Activated naive CD8-positive, alpha-beta T cell treated with anti-CD3 and anti-CD28 coated beads for 36 hours (primary cell): ENCODE measurements around the gene WNT2B. TPM values are rescaled to one million over a fixed set of nuclear protein-coding genes. Genes with fewer than 3 reads are reported as not detected.

ENCODE experiments used
- DNase-seq: peaks from one replicate; pipeline ENCODE4 v3.0.0; 2021
- H3K27ac Mint-ChIP-seq: one replicate; pipeline ENCODE4 v1.8.0; 2022; ENCODE audit warnings: mild to moderate bottlenecking, moderate library complexity, mixed read lengths
- H3K27me3 Mint-ChIP-seq: one replicate; pipeline ENCODE4 v1.8.0; 2022; ENCODE audit warnings: mild to moderate bottlenecking, mixed read lengths
- H3K36me3 Mint-ChIP-seq: one replicate; pipeline ENCODE4 v1.8.0; 2021; ENCODE audit warnings: mild to moderate bottlenecking, mixed read lengths
- H3K4me1 Mint-ChIP-seq: one replicate; pipeline ENCODE4 v1.8.0; 2021; ENCODE audit warnings: mixed read lengths
- H3K4me3 Mint-ChIP-seq: one replicate; pipeline ENCODE4 v1.8.0; 2022; ENCODE audit warnings: mild to moderate bottlenecking, moderate library complexity, mixed read lengths
- H3K9me3 Mint-ChIP-seq: one replicate; pipeline ENCODE4 v1.8.0; 2022; ENCODE audit warnings: mixed read lengths
- total RNA-seq, 2 experiments: library from RNA; stranded (reverse); gene quantifications; one replicate each; pipeline ENCODE4 v1.2.3, GENCODE V29; 2021

WNT2B gene
- total RNA-seq, 2 experiments from 2014 or later, result not detected

- Mint-ChIP-seq H3K4me3 (no peak overlapping the region), H3K27ac (no peak overlapping the region), H3K4me1 (no peaks in the 10 kb centered on the region), H3K36me3 (no peaks in the 10 kb centered on the region), H3K9me3 (no peaks in the 10 kb centered on the region), H3K27me3 (no peaks in the 10 kb centered on the region)
- DNase-seq, result no peak
These were observed 19.3 kb downstream of the WNT2B start for GRCh38 chr1:112528076-112528475.

- H3K36me3 Mint-ChIP-seq, result no peaks in the 10 kb centered on the region
- H3K4me3 Mint-ChIP-seq, result no peak overlapping the region
- H3K4me1 Mint-ChIP-seq, result no peaks in the 10 kb centered on the region
- H3K27ac Mint-ChIP-seq, result no peak overlapping the region
- H3K27me3 Mint-ChIP-seq, result no peaks in the 10 kb centered on the region
- no peaks in the 10 kb centered on the region for H3K9me3 Mint-ChIP-seq
- DNase-seq, result no peak
These were observed 20.5 kb downstream of the WNT2B start for GRCh38 chr1:112529301-112529700.

GRCh38 chr1:112530832-112531231, 22.1 kb downstream of the WNT2B start:
- Mint-ChIP-seq H3K27ac (no peak overlapping the region), H3K4me3 (no peak overlapping the region), H3K36me3 (no peaks in the 10 kb centered on the region), H3K27me3 (no peaks in the 10 kb centered on the region), H3K4me1 (no peaks in the 10 kb centered on the region), H3K9me3 (no peaks in the 10 kb centered on the region)
- DNase-seq, result no peak

GRCh38 chr1:112532064-112532463, 23.3 kb downstream of the WNT2B start:
- Mint-ChIP-seq H3K27me3 (no peaks in the 10 kb centered on the region), H3K36me3 (no peaks in the 10 kb centered on the region), H3K9me3 (no peaks in the 10 kb centered on the region), H3K4me3 (no peak overlapping the region), H3K27ac (no peak overlapping the region), H3K4me1 (no peaks in the 10 kb centered on the region)
- DNase-seq, result no peak

GRCh38 chr1:112533029-112533428, 24.3 kb downstream of the WNT2B start:
- Mint-ChIP-seq H3K36me3 (no peaks in the 10 kb centered on the region), H3K27me3 (no peaks in the 10 kb centered on the region), H3K4me3 (no peak overlapping the region)

GRCh38 chr1:112536561-112536960, 27.8 kb downstream of the WNT2B start:
- Mint-ChIP-seq H3K9me3 (no peaks in the 10 kb centered on the region), H3K36me3 (no peaks in the 10 kb centered on the region), H3K27me3 (no peaks in the 10 kb centered on the region), H3K27ac (no peak overlapping the region), H3K4me3 (no peak overlapping the region), H3K4me1 (no peaks in the 10 kb centered on the region)
- no peak for DNase-seq

More at GRCh38 chr1:112533029-112533428, 24.3 kb downstream of the WNT2B start:
- DNase-seq, result no peak
- no peaks in the 10 kb centered on the region for H3K4me1 Mint-ChIP-seq
- H3K9me3 Mint-ChIP-seq, result no peaks in the 10 kb centered on the region
- no peak overlapping the region for H3K27ac Mint-ChIP-seq

GRCh38 chr1:112537456-112537855, 28.7 kb downstream of the WNT2B start:
- DNase-seq, result no peak
- Mint-ChIP-seq H3K9me3 (no peaks in the 10 kb centered on the region), H3K27me3 (no peaks in the 10 kb centered on the region), H3K36me3 (no peaks in the 10 kb centered on the region), H3K27ac (no peak overlapping the region), H3K4me3 (no peak overlapping the region), H3K4me1 (no peaks in the 10 kb centered on the region)

- Mint-ChIP-seq H3K27me3 (no peaks in the 10 kb centered on the region), H3K36me3 (no peaks in the 10 kb centered on the region), H3K9me3 (no peaks in the 10 kb centered on the region), H3K4me3 (no peak overlapping the region), H3K27ac (no peak overlapping the region), H3K4me1 (no peaks in the 10 kb centered on the region)
- DNase-seq, result no peak
These were observed 30.1 kb downstream of the WNT2B start for GRCh38 chr1:112538883-112539282.

- no peaks in the 10 kb centered on the region for H3K9me3 Mint-ChIP-seq
- H3K36me3 Mint-ChIP-seq, result no peaks in the 10 kb centered on the region
- H3K4me1 Mint-ChIP-seq, result peaks cover 2% of the 10 kb centered on the region
- H3K27ac Mint-ChIP-seq, result no peak overlapping the region
- no peaks in the 10 kb centered on the region for H3K27me3 Mint-ChIP-seq
- no peak for DNase-seq
- no peak overlapping the region for H3K4me3 Mint-ChIP-seq
These were observed 31.5 kb downstream of the WNT2B start for GRCh38 chr1:112540226-112540794.

- Mint-ChIP-seq H3K27ac (no peak overlapping the region), H3K4me1 (peaks cover 2% of the 10 kb centered on the region), H3K9me3 (no peaks in the 10 kb centered on the region), H3K4me3 (no peak overlapping the region), H3K36me3 (no peaks in the 10 kb centered on the region), H3K27me3 (no peaks in the 10 kb centered on the region)
- DNase-seq, result no peak
These were observed 32.5 kb downstream of the WNT2B start for GRCh38 chr1:112541299-112541698.

- Mint-ChIP-seq H3K9me3 (no peaks in the 10 kb centered on the region), H3K4me3 (no peak overlapping the region), H3K36me3 (no peaks in the 10 kb centered on the region), H3K27me3 (no peaks in the 10 kb centered on the region), H3K27ac (no peak overlapping the region), H3K4me1 (peaks cover 2% of the 10 kb centered on the region)
- no peak for DNase-seq
These were observed 33.6 kb downstream of the WNT2B start for GRCh38 chr1:112542206-112542973.

- no peak for DNase-seq
- Mint-ChIP-seq H3K36me3 (no peaks in the 10 kb centered on the region), H3K4me1 (peaks cover 2% of the 10 kb centered on the region), H3K27ac (no peak overlapping the region), H3K4me3 (no peak overlapping the region), H3K9me3 (no peaks in the 10 kb centered on the region), H3K27me3 (no peaks in the 10 kb centered on the region)
These were observed 35.4 kb downstream of the WNT2B start for GRCh38 chr1:112544011-112544688.

- no peak for DNase-seq
- Mint-ChIP-seq H3K27ac (no peak overlapping the region), H3K4me3 (no peak overlapping the region), H3K27me3 (no peaks in the 10 kb centered on the region), H3K4me1 (peaks cover 2% of the 10 kb centered on the region), H3K36me3 (no peaks in the 10 kb centered on the region), H3K9me3 (no peaks in the 10 kb centered on the region)
These were observed 36.0 kb downstream of the WNT2B start for GRCh38 chr1:112544751-112545150.

GRCh38 chr1:112546076-112546475, 37.3 kb downstream of the WNT2B start:
- Mint-ChIP-seq H3K27ac (no peak overlapping the region), H3K27me3 (no peaks in the 10 kb centered on the region), H3K36me3 (no peaks in the 10 kb centered on the region), H3K4me3 (no peak overlapping the region), H3K4me1 (peaks cover 2% of the 10 kb centered on the region), H3K9me3 (no peaks in the 10 kb centered on the region)
- DNase-seq, result no peak

- peaks cover 2% of the 10 kb centered on the region for H3K4me1 Mint-ChIP-seq
- DNase-seq, result no peak
- no peak overlapping the region for H3K4me3 Mint-ChIP-seq
- no peak overlapping the region for H3K27ac Mint-ChIP-seq
- no peaks in the 10 kb centered on the region for H3K36me3 Mint-ChIP-seq
- H3K27me3 Mint-ChIP-seq, result no peaks in the 10 kb centered on the region
- no peaks in the 10 kb centered on the region for H3K9me3 Mint-ChIP-seq
These were observed 39.8 kb downstream of the WNT2B start for GRCh38 chr1:112548547-112548946.

- Mint-ChIP-seq H3K27ac (no peak overlapping the region), H3K27me3 (no peaks in the 10 kb centered on the region), H3K36me3 (no peaks in the 10 kb centered on the region), H3K4me1 (no peaks in the 10 kb centered on the region), H3K9me3 (no peaks in the 10 kb centered on the region), H3K4me3 (no peak overlapping the region)
- DNase-seq, result no peak
These were observed 40.8 kb downstream of the WNT2B start for GRCh38 chr1:112549590-112549989.
